PC-3 (cell line): ENCODE data around the gene CLMN. TPM values are rescaled to one million over a fixed set of nuclear protein-coding genes. Genes with fewer than 3 reads are reported as not detected.

Source experiments
- ATAC-seq: fragments of 200-7000 bp; cut with Tn5 transposase; 2 replicates; pipeline ENCODE4 v1.9.1; 2020; ENCODE audit warnings: mild to moderate bottlenecking, moderate library complexity
- BruUV-seq: library from RNA; stranded (reverse); fragments of 400-500 nt; replicated peaks from 2 replicates; lab custom pipeline; 2021; lab: Mats Ljungman, UMichigan
- CTCF ChIA-PET: fragments of 300-600 bp; sonication (Branson Sonifier 250); formaldehyde crosslinking; loops from one replicate; lab custom pipeline; 2022; ENCODE audit warnings: antibody characterized with exemption; lab: Charles Lee
- POLR2A ChIA-PET: fragments of 300-600 bp; sonication (Branson Sonifier 250); formaldehyde crosslinking; loops from one replicate; lab custom pipeline; 2022; ENCODE audit warnings: antibody characterized with exemption; ENCODE audit not compliant: unreplicated experiment; lab: Charles Lee
- DNase-seq: peaks from one replicate; pipeline ENCODE4 v3.0.0-alpha.2; 2015
- H2AFZ ChIP-seq: fragments of 300-600 bp; sonication (generic); 2 replicates; pipeline ENCODE4 v1.6.0; 2016; ENCODE audit warnings: antibody characterized with exemption, low read length
- H3F3A ChIP-seq: fragments of 300-600 bp; sonication (generic); one replicate; pipeline ENCODE4 v1.6.0; 2017; ENCODE audit warnings: antibody characterized with exemption, low read length, control low read depth, mild to moderate bottlenecking; ENCODE audit not compliant: unreplicated experiment
- H3K27ac ChIP-seq: fragments of 300-600 bp; sonication (generic); 2 replicates; pipeline ENCODE4 v1.5.1; 2016; ENCODE audit warnings: mild to moderate bottlenecking, low read length
- H3K27me3 ChIP-seq: fragments of 300-600 bp; sonication (generic); 2 replicates; pipeline ENCODE4 v1.6.1; 2016; ENCODE audit warnings: low read length, mixed read lengths
- H3K36me3 ChIP-seq: fragments of 300-600 bp; sonication (generic); 2 replicates; pipeline ENCODE4 v1.6.1; 2016; ENCODE audit warnings: low read depth, mixed run types, low read length, mixed read lengths
- H3K4me1 ChIP-seq: fragments of 300-600 bp; sonication (generic); 2 replicates; pipeline ENCODE4 v1.5.1; 2016; ENCODE audit warnings: low read length; ENCODE audit not compliant: insufficient read depth
- H3K4me2 ChIP-seq: fragments of 300-600 bp; sonication (generic); 2 replicates; pipeline ENCODE4 v1.6.0; 2016; ENCODE audit warnings: low read length
- H3K4me3 ChIP-seq: fragments of 300-600 bp; sonication (generic); 2 replicates; pipeline ENCODE4 v1.5.1; 2016; ENCODE audit warnings: mild to moderate bottlenecking, low read length, mixed read lengths
- H3K79me2 ChIP-seq: fragments of 300-600 bp; sonication (generic); 2 replicates; pipeline ENCODE4 v1.6.1; 2017; ENCODE audit warnings: low read length, mixed read lengths
- H3K9ac ChIP-seq: fragments of 300-600 bp; sonication (generic); 2 replicates; pipeline ENCODE4 v1.6.0; 2016; ENCODE audit warnings: mild to moderate bottlenecking, low read length
- H3K9me2 ChIP-seq: fragments of 300-600 bp; sonication (generic); replicated peaks from 2 replicates; pipeline ENCODE4 v1.6.1; 2016; ENCODE audit warnings: mixed run types, low read length, mixed read lengths
- H3K9me3 ChIP-seq: fragments of 300-600 bp; sonication (generic); 2 replicates; pipeline ENCODE4 v1.6.1; 2016; ENCODE audit warnings: low read length, mixed read lengths
- H4K20me1 ChIP-seq: fragments of 300-600 bp; sonication (generic); 2 replicates; pipeline ENCODE4 v1.6.1; 2016; ENCODE audit warnings: low read length, mixed read lengths
- EZH2 ChIP-seq: fragments of 300-600 bp; sonication (generic); IDR thresholded peaks from one replicate; pipeline ENCODE4 v1.6.1; 2017; ENCODE audit warnings: antibody characterized with exemption, mild to moderate bottlenecking, low read length; ENCODE audit not compliant: unreplicated experiment
- EZH2phosphoT487 ChIP-seq: fragments of 300-600 bp; sonication (generic); IDR thresholded peaks from 2 replicates; pipeline ENCODE4 v1.6.1; 2018; ENCODE audit warnings: mild to moderate bottlenecking, antibody characterized with exemption, low read length, borderline replicate concordance
- intact Hi-C: fragments of 100-400 bp; cut with micrococcal nuclease; formaldehyde crosslinking; loops from 2 replicates; pipeline ENCODE4 v1.9.0; 2023
- total RNA-seq: library from RNA; depleted of rRNA; stranded (reverse); fragments of >200 nt; gene quantifications from 2 replicates; pipeline ENCODE4 v1.2.3, GENCODE V29; 2014
- TF ChIP-seq, protein P1 (sequence below): fragments of 300-600 bp; sonication (generic); conservative IDR thresholded peaks from 2 replicates; pipeline ENCODE4 v1.5.1; 2017; ENCODE audit warnings: antibody characterized with exemption, low read depth, mild to moderate bottlenecking, low read length

CLMN gene
- total RNA-seq, 1 experiment from 2014 or later, result 3.5 TPM

DNA sequence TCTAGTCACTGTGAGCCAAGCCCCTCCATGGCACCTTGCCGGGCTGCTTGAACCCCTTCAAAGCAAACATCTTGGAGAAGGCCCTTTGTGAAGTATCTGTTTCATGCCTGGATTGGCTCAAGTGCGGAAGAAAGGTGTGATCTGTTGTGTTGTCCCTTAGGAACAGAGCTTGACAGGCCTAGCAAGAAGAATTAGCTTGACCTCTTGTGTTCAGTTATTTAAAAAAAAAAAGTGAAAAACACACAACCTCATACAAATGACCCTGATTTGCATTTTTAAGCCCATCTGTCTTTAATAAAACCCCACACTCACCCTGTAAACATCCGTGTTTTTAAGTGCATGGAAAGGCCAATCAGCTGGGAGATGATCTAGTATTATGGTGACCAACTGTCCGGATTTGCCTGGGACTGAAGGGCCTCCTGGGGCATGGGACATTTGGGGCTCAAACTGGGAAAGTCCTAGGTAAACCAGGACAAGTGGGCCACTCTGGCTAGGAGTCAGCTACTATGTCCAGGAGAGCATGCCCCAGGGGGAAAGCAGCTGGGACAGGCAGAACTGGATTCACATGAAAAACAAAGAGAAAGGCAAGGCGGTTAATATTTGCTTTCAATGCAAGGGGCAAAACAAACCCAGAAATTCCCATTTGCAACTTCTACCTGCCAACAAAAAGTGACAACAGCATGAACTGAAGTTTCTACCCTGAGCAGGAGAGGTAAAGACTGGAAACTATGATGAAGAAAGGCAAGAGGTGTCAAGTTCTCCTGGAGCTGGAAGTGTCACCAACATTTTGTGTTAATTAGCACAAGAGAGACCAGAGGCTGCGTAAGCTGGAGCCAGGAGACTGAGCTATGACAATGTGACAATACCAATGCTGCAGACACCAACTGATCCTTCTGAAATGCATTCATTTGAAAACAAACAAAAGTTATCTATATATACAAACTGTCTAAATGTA is 78.6 kb downstream of the CLMN start:
- Histone ChIP-seq H3K27ac (no peak overlapping the region), H3K27me3 (no peaks in the 10 kb centered on the region), H3K79me2 (no peaks in the 10 kb centered on the region), H4K20me1 (no peaks in the 10 kb centered on the region), H2AFZ (no peak overlapping the region), H3K36me3 (no peaks in the 10 kb centered on the region), H3K4me1 (no peaks in the 10 kb centered on the region), H3K9ac (no peak overlapping the region), H3K9me2 (no peaks in the 10 kb centered on the region), H3K4me2 (no peak overlapping the region), H3F3A (no peaks in the 10 kb centered on the region), H3K9me3 (no peaks in the 10 kb centered on the region), H3K4me3 (no peak overlapping the region)
- DNase-seq (no peak), ATAC-seq (no peak)
- POLR2A ChIA-PET, result no interaction called here
- CTCF ChIA-PET, result no interaction called here
- no TSS peak for BruUV-seq
- TF ChIP-seq, protein P1, sequence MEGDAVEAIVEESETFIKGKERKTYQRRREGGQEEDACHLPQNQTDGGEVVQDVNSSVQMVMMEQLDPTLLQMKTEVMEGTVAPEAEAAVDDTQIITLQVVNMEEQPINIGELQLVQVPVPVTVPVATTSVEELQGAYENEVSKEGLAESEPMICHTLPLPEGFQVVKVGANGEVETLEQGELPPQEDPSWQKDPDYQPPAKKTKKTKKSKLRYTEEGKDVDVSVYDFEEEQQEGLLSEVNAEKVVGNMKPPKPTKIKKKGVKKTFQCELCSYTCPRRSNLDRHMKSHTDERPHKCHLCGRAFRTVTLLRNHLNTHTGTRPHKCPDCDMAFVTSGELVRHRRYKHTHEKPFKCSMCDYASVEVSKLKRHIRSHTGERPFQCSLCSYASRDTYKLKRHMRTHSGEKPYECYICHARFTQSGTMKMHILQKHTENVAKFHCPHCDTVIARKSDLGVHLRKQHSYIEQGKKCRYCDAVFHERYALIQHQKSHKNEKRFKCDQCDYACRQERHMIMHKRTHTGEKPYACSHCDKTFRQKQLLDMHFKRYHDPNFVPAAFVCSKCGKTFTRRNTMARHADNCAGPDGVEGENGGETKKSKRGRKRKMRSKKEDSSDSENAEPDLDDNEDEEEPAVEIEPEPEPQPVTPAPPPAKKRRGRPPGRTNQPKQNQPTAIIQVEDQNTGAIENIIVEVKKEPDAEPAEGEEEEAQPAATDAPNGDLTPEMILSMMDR, result no peak
- TF ChIP-seq EZH2phosphoT487 (no peak), EZH2 (no peak)
- intact Hi-C loops, result no loop called here

GRCh38 chr14:95238487-95239298 is 81.0 kb downstream of the CLMN start:
- no peaks in the 10 kb centered on the region for H4K20me1 ChIP-seq
- intact Hi-C loops, result no loop called here
- no peak for DNase-seq
- H3K79me2 ChIP-seq, result no peaks in the 10 kb centered on the region
- H3K9ac ChIP-seq, result no peak overlapping the region
- ATAC-seq, result no peak
- ChIA-PET CTCF (no interaction called here), POLR2A (no interaction called here)
- H3K9me3 ChIP-seq, result no peaks in the 10 kb centered on the region
- H3F3A ChIP-seq, result no peaks in the 10 kb centered on the region
- no peak for TF ChIP-seq EZH2phosphoT487
- TF ChIP-seq, protein P1, result no peak
- no peak for TF ChIP-seq EZH2
- H3K4me3 ChIP-seq, result no peak overlapping the region
- BruUV-seq, result no TSS peak
- H3K9me2 ChIP-seq, result no peaks in the 10 kb centered on the region
- H2AFZ ChIP-seq, result no peak overlapping the region
- H3K4me2 ChIP-seq, result no peak overlapping the region
- H3K4me1 ChIP-seq, result no peaks in the 10 kb centered on the region
- no peaks in the 10 kb centered on the region for H3K36me3 ChIP-seq
- H3K27ac ChIP-seq, result no peak overlapping the region
- no peaks in the 10 kb centered on the region for H3K27me3 ChIP-seq
